Smooth muscle cell (in vitro differentiated cells): ENCODE measurements around the gene IL12RB1. TPM values are rescaled to one million over a fixed set of nuclear protein-coding genes. Genes with fewer than 3 reads are reported as not detected.

Experiments
- DNase-seq: peaks from one replicate; lab custom pipeline; 2025; ENCODE audit not compliant: unreplicated experiment; lab: John Stamatoyannopoulos, UW
- H2AFZ ChIP-seq: fragments of 200-600 bp; sonication (generic); 2 replicates; pipeline ENCODE4 v1.6.0; 2016; ENCODE audit warnings: antibody characterized with exemption, low read depth, mild to moderate bottlenecking
- H3F3A ChIP-seq: fragments of 200-600 bp; sonication (generic); 2 replicates; pipeline ENCODE4 v1.6.0; 2017; ENCODE audit warnings: antibody characterized with exemption, low read depth
- H3K27ac ChIP-seq: fragments of 200-600 bp; sonication (generic); 2 replicates; pipeline ENCODE4 v1.5.1; 2016; ENCODE audit warnings: low read depth, mild to moderate bottlenecking
- H3K27me3 ChIP-seq: fragments of 200-600 bp; sonication (generic); 2 replicates; pipeline ENCODE4 v1.6.1; 2016; ENCODE audit warnings: low read depth, mild to moderate bottlenecking
- H3K36me3 ChIP-seq: fragments of 200-600 bp; sonication (generic); 2 replicates; pipeline ENCODE4 v1.5.1; 2016; ENCODE audit warnings: low read depth
- H3K4me1 ChIP-seq: fragments of 200-600 bp; sonication (generic); 2 replicates; pipeline ENCODE4 v1.5.1; 2016; ENCODE audit warnings: low read depth
- H3K4me2 ChIP-seq: fragments of 200-600 bp; sonication (generic); 2 replicates; pipeline ENCODE4 v1.6.0; 2016; ENCODE audit warnings: mild to moderate bottlenecking
- H3K4me3 ChIP-seq: fragments of 200-600 bp; sonication (generic); 2 replicates; pipeline ENCODE4 v1.5.1; 2016; ENCODE audit warnings: mild to moderate bottlenecking
- H3K79me2 ChIP-seq: fragments of 200-600 bp; sonication (generic); 2 replicates; pipeline ENCODE4 v1.6.0; 2016; ENCODE audit warnings: low read depth, mild to moderate bottlenecking
- H3K9ac ChIP-seq: fragments of 200-600 bp; sonication (generic); 2 replicates; pipeline ENCODE4 v1.6.0; 2016; ENCODE audit warnings: low read depth
- H3K9me3 ChIP-seq: fragments of 200-600 bp; sonication (generic); replicated peaks from 2 replicates; pipeline ENCODE4 v1.5.1; 2016; ENCODE audit warnings: low read depth
- H4K20me1 ChIP-seq: fragments of 200-600 bp; sonication (generic); 2 replicates; pipeline ENCODE4 v1.6.0; 2016; ENCODE audit warnings: low read depth
- WGBS: methylation state at CpG from one replicate; pipeline ENCODE4 v1.1.7; 2016; ENCODE audit warnings: low lambda C conversion rate; 5-methylcytosine and 5-hydroxymethylcytosine counted together
- polyA plus RNA-seq: library from polyadenylated mRNA; unstranded; fragments of >200 nt; fragmentation: Nextera tagmentation; extraction: Ambion mirVana; gene quantifications from 2 replicates; pipeline ENCODE4 v1.2.1, GENCODE V29; 2016
- total RNA-seq: library from RNA; depleted of rRNA; stranded (reverse); fragments of >200 nt; gene quantifications from 2 replicates; pipeline ENCODE4 v1.2.3, GENCODE V29; 2014
- TF ChIP-seq, protein P1 (sequence below): fragments of 200-600 bp; sonication (generic); IDR thresholded peaks from 2 replicates; pipeline ENCODE4 v1.5.1; 2017; ENCODE audit warnings: borderline replicate concordance, mild to moderate bottlenecking, antibody characterized with exemption; ENCODE audit not compliant: insufficient read depth, poor library complexity, severe bottlenecking

The IL12RB1 gene
- total and polyA plus RNA-seq, 2 experiments from 2014 or later: not detected

- Histone ChIP-seq H3K27ac (no peak overlapping the region), H3K9me3 (no peaks in the 10 kb centered on the region), H3K4me3 (no peak overlapping the region), H3K9ac (no peak overlapping the region), H3K4me2 (no peak overlapping the region), H3K27me3 (peaks cover 9% of the 10 kb centered on the region), H3F3A (peaks cover 4% of the 10 kb centered on the region), H4K20me1 (no peaks in the 10 kb centered on the region), H3K36me3 (no peaks in the 10 kb centered on the region), H3K4me1 (no peaks in the 10 kb centered on the region), H3K79me2 (no peaks in the 10 kb centered on the region), H2AFZ (no peak overlapping the region)
- no peak for DNase-seq
- 88% methylated on average over 6 of the region's 6 CpGs for WGBS
- TF ChIP-seq, protein P1, sequence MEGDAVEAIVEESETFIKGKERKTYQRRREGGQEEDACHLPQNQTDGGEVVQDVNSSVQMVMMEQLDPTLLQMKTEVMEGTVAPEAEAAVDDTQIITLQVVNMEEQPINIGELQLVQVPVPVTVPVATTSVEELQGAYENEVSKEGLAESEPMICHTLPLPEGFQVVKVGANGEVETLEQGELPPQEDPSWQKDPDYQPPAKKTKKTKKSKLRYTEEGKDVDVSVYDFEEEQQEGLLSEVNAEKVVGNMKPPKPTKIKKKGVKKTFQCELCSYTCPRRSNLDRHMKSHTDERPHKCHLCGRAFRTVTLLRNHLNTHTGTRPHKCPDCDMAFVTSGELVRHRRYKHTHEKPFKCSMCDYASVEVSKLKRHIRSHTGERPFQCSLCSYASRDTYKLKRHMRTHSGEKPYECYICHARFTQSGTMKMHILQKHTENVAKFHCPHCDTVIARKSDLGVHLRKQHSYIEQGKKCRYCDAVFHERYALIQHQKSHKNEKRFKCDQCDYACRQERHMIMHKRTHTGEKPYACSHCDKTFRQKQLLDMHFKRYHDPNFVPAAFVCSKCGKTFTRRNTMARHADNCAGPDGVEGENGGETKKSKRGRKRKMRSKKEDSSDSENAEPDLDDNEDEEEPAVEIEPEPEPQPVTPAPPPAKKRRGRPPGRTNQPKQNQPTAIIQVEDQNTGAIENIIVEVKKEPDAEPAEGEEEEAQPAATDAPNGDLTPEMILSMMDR: no peak
Measured at GRCh38 chr19:18093439-18094161, 6.9 kb upstream of the IL12RB1 start.

GRCh38 chr19:18091217-18091608, 4.5 kb upstream of the IL12RB1 start:
- Histone ChIP-seq H4K20me1 (no peaks in the 10 kb centered on the region), H3K79me2 (no peaks in the 10 kb centered on the region), H3K27me3 (no peaks in the 10 kb centered on the region), H3K27ac (no peak overlapping the region), H2AFZ (no peak overlapping the region), H3K4me2 (no peak overlapping the region), H3F3A (no peaks in the 10 kb centered on the region), H3K4me1 (no peaks in the 10 kb centered on the region), H3K4me3 (no peak overlapping the region), H3K36me3 (no peaks in the 10 kb centered on the region), H3K9ac (no peak overlapping the region), H3K9me3 (no peaks in the 10 kb centered on the region)
- no peak for DNase-seq
- TF ChIP-seq, protein P1: no peak
- 67% methylated on average over 12 of the region's 12 CpGs for WGBS

GRCh38 chr19:18090545-18091216, 3.9 kb upstream of the IL12RB1 start:
- Histone ChIP-seq H3K79me2 (no peaks in the 10 kb centered on the region), H4K20me1 (no peaks in the 10 kb centered on the region), H3K4me2 (no peak overlapping the region), H3K27ac (no peak overlapping the region), H3F3A (no peaks in the 10 kb centered on the region), H3K4me3 (no peak overlapping the region), H3K36me3 (no peaks in the 10 kb centered on the region), H2AFZ (no peak overlapping the region), H3K9ac (no peak overlapping the region), H3K4me1 (no peaks in the 10 kb centered on the region), H3K9me3 (no peaks in the 10 kb centered on the region), H3K27me3 (no peaks in the 10 kb centered on the region)
- no peak for DNase-seq
- TF ChIP-seq, protein P1: no peak
- 81% methylated on average over 10 of the region's 12 CpGs for WGBS
